ENCODE results near the gene BCAP29. TPM values are rescaled to one million over a fixed set of nuclear protein-coding genes. Genes with fewer than 3 reads are reported as not detected.

Gene BCAP29
- total RNA-seq, 4 donors from 2014 or later, result 53.3 to 81.7 (median 75.9) TPM

DNA sequence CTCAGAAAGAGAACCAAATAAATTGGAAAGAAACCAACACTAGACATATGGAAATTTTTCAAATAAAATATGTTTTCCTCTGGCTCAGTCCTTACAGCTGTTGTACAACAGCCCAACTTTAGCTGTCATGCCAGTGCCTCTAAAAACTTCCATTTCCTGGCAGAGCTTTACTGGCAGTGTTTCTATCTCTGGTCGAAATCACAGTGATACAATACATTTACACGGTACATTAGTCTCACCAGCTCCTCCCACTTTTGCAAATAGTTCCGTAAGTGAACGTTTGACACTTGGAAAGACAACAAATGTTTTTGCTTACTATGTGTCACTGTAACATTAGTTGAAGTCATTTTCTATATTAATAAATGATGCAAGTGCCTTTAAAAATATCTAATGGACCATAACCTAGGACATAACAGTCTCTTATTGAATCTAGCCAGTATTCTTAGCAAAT, 29.8 kb downstream of the BCAP29 start:
- no peak for DNase-seq (ENCODE audit: low spot score in 2 of 2)
- WGBS, 2 donors, result 26 to 35% methylated on average over 4 of the region's 4 CpGs
- TF ChIP-seq, protein P1, sequence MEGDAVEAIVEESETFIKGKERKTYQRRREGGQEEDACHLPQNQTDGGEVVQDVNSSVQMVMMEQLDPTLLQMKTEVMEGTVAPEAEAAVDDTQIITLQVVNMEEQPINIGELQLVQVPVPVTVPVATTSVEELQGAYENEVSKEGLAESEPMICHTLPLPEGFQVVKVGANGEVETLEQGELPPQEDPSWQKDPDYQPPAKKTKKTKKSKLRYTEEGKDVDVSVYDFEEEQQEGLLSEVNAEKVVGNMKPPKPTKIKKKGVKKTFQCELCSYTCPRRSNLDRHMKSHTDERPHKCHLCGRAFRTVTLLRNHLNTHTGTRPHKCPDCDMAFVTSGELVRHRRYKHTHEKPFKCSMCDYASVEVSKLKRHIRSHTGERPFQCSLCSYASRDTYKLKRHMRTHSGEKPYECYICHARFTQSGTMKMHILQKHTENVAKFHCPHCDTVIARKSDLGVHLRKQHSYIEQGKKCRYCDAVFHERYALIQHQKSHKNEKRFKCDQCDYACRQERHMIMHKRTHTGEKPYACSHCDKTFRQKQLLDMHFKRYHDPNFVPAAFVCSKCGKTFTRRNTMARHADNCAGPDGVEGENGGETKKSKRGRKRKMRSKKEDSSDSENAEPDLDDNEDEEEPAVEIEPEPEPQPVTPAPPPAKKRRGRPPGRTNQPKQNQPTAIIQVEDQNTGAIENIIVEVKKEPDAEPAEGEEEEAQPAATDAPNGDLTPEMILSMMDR (IDR thresholded peaks at IDR 0.05), result no peak
- no peak for TF ChIP-seq POLR2A (IDR thresholded peaks at IDR 0.05)
- intact Hi-C loops (cut with DNase I; ENCODE audit: low total_unique reads), result no loop called here
- no peak overlapping the region for H3K4me3 ChIP-seq (ENCODE audit: low read depth, poor library complexity, severe bottlenecking)

DNA sequence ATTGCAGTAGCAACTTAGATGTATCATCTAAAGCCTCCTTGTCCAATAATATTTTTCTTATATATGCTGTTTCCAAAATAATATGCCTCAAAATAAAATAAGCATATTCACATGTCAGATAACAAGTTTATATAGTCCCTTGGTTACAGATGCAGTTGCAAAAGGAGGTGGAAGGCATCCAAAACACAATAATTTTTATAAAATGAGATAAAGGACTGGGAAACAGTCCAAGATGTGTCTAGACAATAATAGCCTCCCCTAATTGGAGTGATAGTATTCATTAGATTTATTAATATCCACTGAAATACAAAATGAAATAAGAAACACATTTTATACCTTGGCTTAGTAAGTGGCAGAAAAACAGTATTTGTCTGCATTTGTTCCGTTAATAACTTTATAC, 30.3 kb downstream of the BCAP29 start:
- intact Hi-C loops (cut with DNase I; ENCODE audit: low total_unique reads), result no loop called here
- TF ChIP-seq, protein P1 (IDR thresholded peaks at IDR 0.05), result no peak
- TF ChIP-seq POLR2A (IDR thresholded peaks at IDR 0.05), result no peak
- H3K4me3 ChIP-seq (ENCODE audit: low read depth, poor library complexity, severe bottlenecking), result no peak overlapping the region
- WGBS, 2 donors, result 88 to 97% methylated on average over 1 of the region's 1 CpG
- no peak for DNase-seq (ENCODE audit: low spot score in 2 of 2)

DNA sequence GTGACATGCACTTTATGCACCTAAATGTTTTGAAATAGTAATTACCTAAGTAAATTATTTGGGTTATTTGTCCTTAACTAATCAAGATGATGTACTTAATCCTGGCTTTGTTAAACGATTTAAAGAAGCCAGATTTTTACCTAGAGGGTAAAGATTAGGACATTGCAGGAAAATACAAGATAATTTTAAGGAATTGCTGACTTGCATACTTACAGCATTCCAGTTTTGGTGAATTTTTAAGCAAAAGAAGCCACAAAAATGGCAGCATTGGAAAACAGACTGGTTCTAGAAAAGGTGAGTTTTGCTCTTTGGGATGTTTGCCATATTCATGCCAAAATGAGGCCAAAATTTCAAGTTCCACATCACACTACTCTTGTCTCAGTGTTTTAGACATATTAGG, 33.4 kb downstream of the BCAP29 start:
- no peak for DNase-seq (ENCODE audit: low spot score in 2 of 2)
- 75 to 82% methylated on average over 1 of the region's 1 CpG for WGBS, 2 donors
- no peak overlapping the region for H3K4me3 ChIP-seq (ENCODE audit: low read depth, poor library complexity, severe bottlenecking)
- TF ChIP-seq, protein P1 (IDR thresholded peaks at IDR 0.05), result no peak
- intact Hi-C loops (cut with DNase I; ENCODE audit: low total_unique reads), result no loop called here

DNA sequence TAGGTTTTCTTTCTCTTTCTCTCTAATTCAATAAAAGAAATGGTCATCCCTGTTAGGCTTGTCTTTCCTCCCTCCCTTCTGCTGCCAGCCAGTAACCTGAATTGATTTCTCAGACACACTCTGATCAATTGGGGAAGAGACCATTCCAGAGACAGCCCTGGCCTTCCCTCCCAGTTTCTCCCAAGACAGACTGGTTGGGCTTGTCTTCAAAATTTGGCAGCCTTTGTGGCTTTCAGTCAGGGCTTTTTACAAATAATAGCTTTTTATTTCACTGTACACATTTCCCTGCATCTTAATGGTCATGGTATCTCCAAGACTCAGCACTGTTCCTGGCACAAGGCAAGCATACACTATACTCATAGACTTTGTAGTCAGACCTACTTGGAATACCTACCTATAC, 33.9 kb downstream of the BCAP29 start:
- no peak for DNase-seq (ENCODE audit: low spot score in 2 of 2)
- TF ChIP-seq POLR2A (IDR thresholded peaks at IDR 0.05), result no peak
- TF ChIP-seq, protein P1 (IDR thresholded peaks at IDR 0.05), result no peak
- H3K4me3 ChIP-seq (ENCODE audit: low read depth, poor library complexity, severe bottlenecking), result no peak overlapping the region
- intact Hi-C loops (cut with DNase I; ENCODE audit: low total_unique reads), result no loop called here

DNA sequence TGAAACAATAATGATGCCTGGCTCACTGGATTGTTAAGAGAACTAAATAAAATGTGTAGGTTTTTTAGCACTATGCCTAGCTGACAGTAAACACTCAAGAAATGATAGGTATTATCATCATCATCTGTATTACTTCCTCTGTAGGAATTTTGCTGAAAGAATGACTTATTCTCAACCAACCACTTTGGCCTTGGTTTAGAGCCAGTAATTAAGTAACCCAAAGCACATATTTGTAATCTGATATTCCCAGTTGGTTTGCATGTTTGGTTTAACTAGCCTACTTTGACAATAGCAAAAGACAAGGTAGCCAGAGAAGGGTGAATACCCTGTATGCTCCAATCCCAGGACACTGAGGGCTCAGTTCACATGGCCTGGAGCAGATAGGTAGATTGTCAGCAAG, 34.4 kb downstream of the BCAP29 start:
- no peak for DNase-seq (ENCODE audit: low spot score in 2 of 2)
- intact Hi-C loops (cut with DNase I; ENCODE audit: low total_unique reads), result no loop called here
- H3K4me3 ChIP-seq (ENCODE audit: low read depth, poor library complexity, severe bottlenecking), result no peak overlapping the region
- TF ChIP-seq, protein P1 (IDR thresholded peaks at IDR 0.05), result no peak
- TF ChIP-seq POLR2A (IDR thresholded peaks at IDR 0.05), result no peak

DNA sequence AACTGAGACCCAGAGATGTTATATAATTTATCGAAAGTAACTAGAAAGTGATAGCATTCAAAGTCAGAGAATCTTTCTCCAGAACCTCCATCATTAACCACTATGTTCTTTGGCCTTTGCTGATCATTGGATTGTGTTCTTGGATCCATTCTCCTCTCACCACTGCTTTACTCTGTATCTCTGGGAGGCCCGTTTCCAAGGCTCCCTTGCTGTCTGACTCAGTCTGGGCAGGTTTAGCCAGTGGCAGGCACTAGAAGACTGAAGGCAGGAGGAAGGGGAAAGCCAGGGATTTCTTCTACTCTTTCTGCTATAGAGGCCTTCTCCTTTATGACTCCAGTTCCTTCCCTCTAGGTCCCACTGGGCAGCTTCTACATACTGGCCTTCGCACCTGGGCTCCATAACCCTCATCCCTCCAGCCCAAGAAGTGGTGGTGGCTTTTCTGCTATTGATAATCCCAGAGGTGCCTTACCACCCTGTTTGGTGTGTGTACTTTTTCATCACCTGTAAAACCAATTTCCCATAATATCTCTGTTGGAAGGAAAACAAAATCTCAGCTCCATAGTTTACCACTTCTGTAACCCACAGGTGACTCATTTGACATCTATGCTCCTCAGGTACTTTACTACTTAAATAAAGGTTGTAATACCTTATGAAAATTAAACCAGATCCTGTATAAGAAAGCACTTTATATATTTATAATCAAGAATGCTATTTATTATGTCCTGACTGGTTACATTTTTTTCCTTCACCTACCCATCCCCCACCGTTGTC, 36.0 kb downstream of the BCAP29 start:
- WGBS, 2 donors, result 89 to 92% methylated on average over 4 of the region's 4 CpGs
- H3K4me3 ChIP-seq (ENCODE audit: low read depth, poor library complexity, severe bottlenecking), result no peak overlapping the region
- TF ChIP-seq, protein P1 (IDR thresholded peaks at IDR 0.05), result no peak
- TF ChIP-seq POLR2A (IDR thresholded peaks at IDR 0.05), result no peak
- intact Hi-C loops (cut with DNase I; ENCODE audit: low total_unique reads), result no loop called here
- DNase-seq (ENCODE audit: low spot score in 2 of 2), result no peak
